NCI-H2196 treated with DMSO at 0.1 percent for 48 hours (cell line): Measurements from ENCODE around the gene KMT2C.
"Not testable (repeated sequence)": the region's sequence is repeated elsewhere in the genome, so short reads cannot be mapped to it uniquely, and the experiment has no call there.

Experiments used
- DNase-seq: peaks from one replicate; lab custom pipeline; 2025; ENCODE audit not compliant: unreplicated experiment; lab: John Stamatoyannopoulos, UW

KMT2C gene

DNA sequence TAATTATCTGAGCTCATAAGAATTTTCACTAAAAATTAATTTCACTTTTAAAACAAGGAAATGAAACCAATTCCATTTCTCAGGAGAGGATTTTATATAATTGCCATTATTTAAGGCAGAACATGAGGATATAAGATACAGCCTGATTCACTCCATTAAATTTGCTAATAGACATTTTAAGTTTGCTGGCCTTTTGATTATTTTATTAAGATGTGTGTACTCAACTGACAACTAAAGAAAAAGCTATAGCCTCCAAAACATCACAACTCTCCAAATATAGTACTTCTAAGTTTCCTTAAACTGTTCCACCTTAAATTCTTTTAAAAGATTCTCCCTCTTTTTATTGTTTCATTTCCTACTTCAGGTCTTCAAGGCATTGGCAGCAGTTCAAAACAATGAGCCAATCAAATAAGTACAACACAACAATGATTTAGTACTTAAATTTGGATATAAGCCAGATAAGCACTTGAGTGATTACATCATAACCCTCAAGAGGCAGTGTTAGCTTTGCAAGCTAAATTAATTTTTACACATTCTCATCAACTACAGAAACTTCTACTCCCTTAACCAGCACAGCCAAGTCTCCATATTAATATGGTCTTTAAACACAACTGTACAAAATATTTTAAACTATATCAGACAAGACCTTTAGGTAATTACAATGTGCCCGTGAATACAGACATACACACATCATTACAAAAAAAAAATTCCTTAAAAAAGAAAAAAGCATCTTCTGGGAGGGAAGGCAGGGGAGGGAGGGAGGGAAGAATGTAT lies 121.8 kb downstream of the KMT2C start:
- peak; percentile 27 for DNase-seq

DNA sequence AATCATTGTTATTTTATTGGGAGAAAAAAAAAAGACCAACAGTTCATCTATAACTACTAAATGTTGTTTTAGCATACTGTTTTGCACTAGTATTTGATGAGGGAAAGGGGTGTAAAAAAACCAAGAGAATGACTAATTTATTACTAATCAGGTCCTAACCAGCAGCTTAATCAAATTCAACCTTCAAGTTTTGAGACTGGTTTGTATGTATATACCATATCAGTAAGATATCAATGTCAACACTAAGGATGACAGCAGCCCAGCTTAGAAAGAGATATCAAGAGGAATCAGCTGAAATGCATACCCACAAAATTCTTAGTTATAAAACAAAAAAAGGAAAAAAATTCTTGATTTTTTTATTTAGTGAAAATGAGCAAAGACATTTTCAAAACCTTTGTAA lies 122.6 kb downstream of the KMT2C start:
- DNase-seq = no peak

- DNase-seq = no peak
Measured at GRCh38 chr7:152312316-152312715, 123.5 kb downstream of the KMT2C start.

DNA sequence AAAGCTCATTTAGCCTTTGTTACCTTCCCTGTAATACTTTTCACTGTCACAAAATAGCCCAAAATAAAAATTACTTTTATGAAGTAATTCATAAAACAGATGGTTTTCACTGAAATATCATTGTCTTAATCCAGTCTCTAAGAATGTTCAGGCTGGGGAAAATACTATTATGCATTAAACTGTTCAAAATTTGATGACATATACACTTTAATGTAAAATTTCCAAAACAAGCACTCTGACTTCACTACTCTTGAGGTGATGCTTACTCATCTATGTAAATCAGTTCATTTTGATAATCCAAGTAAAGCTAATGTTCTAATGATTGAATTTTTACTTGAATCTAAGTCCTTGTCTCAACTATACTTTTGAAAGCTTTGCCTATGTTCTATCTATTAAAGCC lies 127.9 kb downstream of the KMT2C start:
- DNase-seq = no peak

GRCh38 chr7:152299542-152300143 lies 136.2 kb downstream of the KMT2C start:
- DNase-seq = not testable (repeated sequence)

GRCh38 chr7:152292897-152293296 lies 142.9 kb downstream of the KMT2C start:
- no peak for DNase-seq

DNA sequence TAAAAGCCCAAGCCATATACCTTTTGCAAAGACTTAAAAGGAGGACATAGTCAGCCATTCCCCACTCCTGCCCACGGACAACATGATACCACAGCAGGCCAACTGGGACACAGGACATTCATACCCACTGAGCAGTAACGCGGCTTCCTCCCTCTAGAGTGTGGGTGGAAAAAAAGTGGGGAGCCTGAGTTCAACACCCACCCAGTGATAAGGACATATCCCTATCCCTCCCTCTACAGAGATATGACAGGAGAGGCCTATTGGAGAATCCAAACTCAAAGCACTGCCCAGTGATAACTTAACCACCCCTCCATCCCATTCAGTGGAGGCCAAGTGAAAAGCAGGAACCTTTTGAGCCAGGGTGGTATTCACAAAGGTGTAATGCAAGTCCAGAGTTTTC lies 148.8 kb downstream of the KMT2C start:
- DNase-seq = not testable (repeated sequence)

DNA sequence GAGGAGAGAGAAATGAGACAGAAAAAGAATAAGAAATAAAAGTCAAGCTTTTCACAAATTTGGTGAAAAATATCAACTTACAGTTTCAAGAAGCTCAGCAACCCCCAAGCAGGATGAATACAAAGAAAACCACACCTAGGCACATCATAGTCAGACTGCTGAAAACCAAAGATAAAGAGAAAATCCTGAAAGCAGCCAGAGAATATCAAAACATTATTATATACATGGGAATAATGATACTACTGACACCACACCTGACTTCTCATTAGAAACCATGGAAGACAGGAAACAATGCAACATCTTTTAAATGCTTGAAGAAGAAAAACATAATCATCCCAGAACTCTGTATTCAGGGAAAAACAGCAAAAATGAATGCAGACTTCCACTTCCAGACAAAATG lies 149.6 kb downstream of the KMT2C start:
- DNase-seq = not testable (repeated sequence)

DNA sequence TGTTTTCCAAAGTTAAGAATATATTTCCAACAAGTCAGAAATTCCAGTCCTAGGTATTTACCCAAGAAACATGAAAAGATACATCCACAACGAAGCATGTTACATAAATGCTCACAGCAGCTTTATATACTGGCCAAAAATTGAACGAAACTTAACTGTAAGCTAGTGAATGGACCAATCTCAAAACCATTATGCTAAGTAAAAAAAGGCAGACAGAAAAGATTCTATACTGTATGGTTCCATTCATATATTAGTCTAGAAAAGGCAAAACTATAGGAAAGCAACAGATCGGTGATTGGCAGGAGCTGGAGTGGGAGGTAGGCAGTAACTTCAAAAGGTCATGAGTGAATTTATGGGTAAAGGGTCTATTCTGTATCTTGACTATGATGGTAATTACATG lies 150.8 kb downstream of the KMT2C start:
- DNase-seq = not testable (repeated sequence)

GRCh38 chr7:152277687-152278086 lies 158.1 kb downstream of the KMT2C start:
- not testable (repeated sequence) for DNase-seq

GRCh38 chr7:152270427-152270826 lies 165.4 kb downstream of the KMT2C start:
- DNase-seq = not testable (repeated sequence)

DNA sequence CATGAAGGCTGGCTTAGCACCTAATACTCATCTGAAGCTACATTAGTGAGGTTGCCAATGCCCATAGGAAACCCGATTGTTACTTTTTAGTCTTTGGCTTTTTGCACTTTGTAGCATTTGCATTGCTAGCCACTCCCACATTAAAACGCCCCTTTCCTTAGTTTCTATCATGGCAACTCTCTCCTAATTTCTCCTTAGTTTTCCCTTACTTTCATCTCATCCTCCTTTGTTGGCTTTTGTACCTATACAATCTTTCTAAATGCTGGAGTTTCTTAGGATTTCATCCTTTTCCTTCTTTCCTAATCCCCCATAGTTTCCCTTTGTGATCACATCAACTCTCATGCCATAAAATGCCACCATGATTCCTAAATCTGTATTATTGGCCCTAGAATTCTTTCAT lies 168.9 kb downstream of the KMT2C start:
- DNase-seq = not testable (repeated sequence)

DNA sequence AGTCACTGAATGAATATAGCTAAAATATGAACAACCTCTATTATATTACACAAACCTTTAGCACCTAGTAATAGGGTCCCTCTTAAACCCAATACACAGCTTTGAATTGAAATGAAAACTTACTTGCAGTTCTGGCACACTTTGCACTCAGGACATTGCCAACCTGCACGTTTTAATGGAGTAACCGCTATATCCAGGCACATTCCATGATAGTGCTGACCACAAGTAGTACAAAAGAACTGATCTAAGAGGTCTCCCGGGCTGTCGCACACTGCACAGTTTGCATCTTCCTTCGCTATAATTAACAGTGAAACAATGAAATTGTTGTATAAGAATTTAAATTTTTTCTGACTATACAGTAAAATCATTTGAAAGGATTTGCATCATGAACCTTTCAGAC lies 170.9 kb downstream of the KMT2C start:
- not testable (repeated sequence) for DNase-seq

- DNase-seq = not testable (repeated sequence)
Measured at GRCh38 chr7:152262146-152262545, 173.7 kb downstream of the KMT2C start.

- DNase-seq = not testable (repeated sequence)
Measured at GRCh38 chr7:152259645-152260044, 176.2 kb downstream of the KMT2C start.

DNA sequence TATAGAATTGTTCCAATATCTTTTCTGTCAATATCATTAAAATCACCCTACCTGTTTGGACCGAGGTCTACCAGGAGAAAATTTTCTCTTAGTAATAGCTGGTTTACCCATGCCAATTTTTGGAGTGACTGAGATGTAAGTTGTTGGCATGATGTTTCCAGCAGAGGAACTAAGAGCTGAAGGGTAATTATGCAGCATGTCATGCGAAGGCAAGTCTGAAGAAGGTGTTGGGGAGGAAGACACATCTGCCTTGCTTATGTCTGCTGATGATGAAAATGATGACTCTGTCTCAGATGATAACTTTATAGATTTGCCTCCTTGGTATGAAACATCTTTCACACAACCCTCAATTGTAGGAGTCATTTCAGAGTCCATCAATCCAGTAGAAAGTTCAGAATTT lies 188.0 kb downstream of the KMT2C start:
- not testable (repeated sequence) for DNase-seq

- not testable (repeated sequence) for DNase-seq
Measured at GRCh38 chr7:152245417-152245816, 190.4 kb downstream of the KMT2C start.

- not testable (repeated sequence) for DNase-seq
Measured at GRCh38 chr7:152243464-152243863, 192.3 kb downstream of the KMT2C start.

- not testable (repeated sequence) for DNase-seq
Measured at GRCh38 chr7:152241301-152241700, 194.5 kb downstream of the KMT2C start.

DNA sequence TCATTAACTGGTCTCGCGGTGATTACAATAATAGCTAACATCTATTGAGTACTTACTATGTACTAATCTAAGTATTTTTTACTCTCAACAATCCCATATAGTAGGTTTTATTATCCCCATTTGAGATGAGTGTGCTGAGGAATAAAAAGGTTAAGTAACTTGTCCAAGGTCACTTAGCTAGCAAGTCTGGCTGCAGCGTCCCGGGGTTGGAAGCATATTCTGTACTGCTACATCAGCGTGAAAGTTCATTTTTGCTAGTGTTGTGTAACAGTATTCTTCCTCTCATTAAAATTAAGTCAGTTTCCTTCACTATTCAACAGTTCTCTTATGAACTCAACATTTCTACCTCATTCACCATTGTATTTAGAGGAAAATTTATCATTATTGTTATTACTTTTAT lies 199.5 kb downstream of the KMT2C start:
- DNase-seq = not testable (repeated sequence)

DNA sequence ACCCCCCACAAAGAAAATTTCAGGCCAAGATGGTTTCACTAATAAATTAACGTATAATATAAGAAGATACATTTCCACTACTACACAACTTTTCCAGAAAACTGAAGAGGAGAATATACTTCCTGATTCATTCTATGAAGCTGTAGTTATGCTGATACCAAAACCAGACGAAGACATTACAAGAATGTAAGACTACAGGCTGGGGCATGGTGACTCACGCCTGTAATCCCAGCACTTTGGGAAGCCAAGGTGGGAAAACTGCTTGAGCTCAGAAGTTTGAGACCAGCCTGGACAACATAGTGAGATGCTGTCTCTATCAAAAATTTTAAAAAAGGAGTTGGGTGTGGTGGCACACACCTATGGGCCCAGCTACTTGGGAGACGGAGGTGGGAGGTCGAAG lies 201.4 kb downstream of the KMT2C start:
- not testable (repeated sequence) for DNase-seq

DNA sequence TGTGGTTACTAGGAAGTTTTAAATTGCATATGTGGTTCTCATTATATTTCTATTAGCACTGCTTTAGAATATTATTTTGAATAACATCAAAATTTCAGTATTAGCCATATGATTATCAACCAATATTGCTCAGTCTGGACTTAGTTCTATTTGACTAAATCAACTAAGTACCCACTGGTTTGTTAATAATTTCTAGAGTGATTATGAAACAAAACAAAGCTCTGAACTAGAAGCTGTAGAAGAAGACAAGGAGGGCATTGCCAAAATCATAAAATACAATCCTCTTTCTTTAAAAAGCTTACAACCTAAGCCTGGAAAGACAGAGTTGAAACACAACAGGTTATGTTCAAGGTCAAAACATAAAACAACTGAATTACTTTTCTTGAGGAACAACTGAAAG lies 204.7 kb downstream of the KMT2C start:
- DNase-seq = no peak
